A549 (cell line): ENCODE results near the gene BCL2L1. TPM values are rescaled to one million over a fixed set of nuclear protein-coding genes. Genes with fewer than 3 reads are reported as not detected.

Experiments
- BCL3 ChIP-seq: fragments of >200 bp; sonication (Bioruptor Twin); formaldehyde crosslinking; IDR thresholded peaks from 3 replicates; pipeline ENCODE4 v1.6.1; 2016
- CEBPB ChIP-seq, 2 experiments: fragments of >200 bp in 1 of 2; sonication (Bioruptor Twin) in 1 of 2; formaldehyde crosslinking in 1 of 2; IDR thresholded peaks; 2 replicates each; pipeline ENCODE4 v1.6.1; 2012 to 2016
- CHD2 ChIP-seq: fragments of 150-350 bp; IDR thresholded peaks from 2 replicates; pipeline ENCODE4 v1.6.1; 2014; ENCODE audit warnings: low read length; ENCODE audit not compliant: partially characterized antibody
- CTCF ChIP-seq: fragments of >200 bp; sonication (Bioruptor Twin); formaldehyde crosslinking; IDR thresholded peaks from 3 replicates; pipeline ENCODE4 v1.5.1; 2016
- E2F6 ChIP-seq: IDR thresholded peaks from 2 replicates; pipeline ENCODE4 v1.6.1; 2012; ENCODE audit warnings: low read depth, borderline replicate concordance
- EHMT2 ChIP-seq: fragments of 200-600 bp; sonication (generic); IDR thresholded peaks from 2 replicates; pipeline ENCODE4 v1.6.1; 2016; ENCODE audit warnings: antibody characterized with exemption, low read depth, mild to moderate bottlenecking, moderate library complexity
- EP300 ChIP-seq, 2 experiments: fragments of >200 bp; sonication (Bioruptor Twin); formaldehyde crosslinking; IDR thresholded peaks; 2 replicates in 1 of 2; 3 replicates in 1 of 2; pipeline ENCODE4 v1.6.1; 2016 to 2017
- ESRRA ChIP-seq: fragments of 150-350 bp; IDR thresholded peaks from 2 replicates; pipeline ENCODE4 v1.6.1; 2014; ENCODE audit warnings: mild to moderate bottlenecking, low read length, borderline replicate concordance
- FOSB ChIP-seq: fragments of 250-450 bp; sonication (Bioruptor Pico); IDR thresholded peaks from 2 replicates; pipeline ENCODE4 v1.5.0; 2020; ENCODE audit warnings: mild to moderate bottlenecking, moderate library complexity
- FOXS1 ChIP-seq: fragments of 250-450 bp; sonication (Bioruptor Pico); IDR thresholded peaks from 2 replicates; pipeline ENCODE4 v1.5.0; 2020; ENCODE audit warnings: mild to moderate bottlenecking, moderate library complexity
- HDAC2 ChIP-seq: fragments of 200-600 bp; sonication (generic); IDR thresholded peaks from 2 replicates; pipeline ENCODE4 v1.6.1; 2016
- HES2 ChIP-seq: fragments of >200 bp; sonication (Bioruptor Twin); formaldehyde crosslinking; IDR thresholded peaks from 2 replicates; pipeline ENCODE4 v1.6.1; 2016
- HEYL ChIP-seq: fragments of 250-450 bp; sonication (Bioruptor Pico); IDR thresholded peaks from 2 replicates; pipeline ENCODE4 v1.8.0; 2021; ENCODE audit warnings: mild to moderate bottlenecking, moderate library complexity
- HMGXB4 ChIP-seq: fragments of 250-450 bp; sonication (Bioruptor Pico); IDR thresholded peaks from 2 replicates; pipeline ENCODE4 v1.5.0; 2021; ENCODE audit warnings: mild to moderate bottlenecking, moderate library complexity, borderline replicate concordance
- HOXA7 ChIP-seq: fragments of 250-450 bp; sonication (Bioruptor Pico); IDR thresholded peaks from 2 replicates; pipeline ENCODE4 v1.5.0; 2020; ENCODE audit warnings: mild to moderate bottlenecking, moderate library complexity
- HOXB5 ChIP-seq: fragments of 250-450 bp; sonication (Bioruptor Pico); IDR thresholded peaks from 2 replicates; pipeline ENCODE4 v1.5.0; 2020; ENCODE audit warnings: mild to moderate bottlenecking, moderate library complexity
- JUN ChIP-seq, 2 experiments: fragments of >200 bp; sonication (Bioruptor Twin); formaldehyde crosslinking; IDR thresholded peaks; 2 replicates in 1 of 2; 3 replicates in 1 of 2; pipeline ENCODE4 v1.6.1; 2016 to 2017
- KDM1A ChIP-seq: fragments of 200-600 bp; sonication (generic); IDR thresholded peaks from 2 replicates; pipeline ENCODE4 v1.6.1; 2016; ENCODE audit warnings: low read depth, mild to moderate bottlenecking
- MYC ChIP-seq: IDR thresholded peaks from 2 replicates; pipeline ENCODE4 v1.6.1; 2012; ENCODE audit warnings: mild to moderate bottlenecking, inconsistent platforms, low read length, improper control_type of control experiment, borderline replicate concordance
- NPAS2 ChIP-seq: fragments of 250-450 bp; sonication (Bioruptor Pico); IDR thresholded peaks from 2 replicates; pipeline ENCODE4 v1.8.0; 2022; ENCODE audit warnings: mild to moderate bottlenecking, moderate library complexity, borderline replicate concordance
- POLR2AphosphoS2 ChIP-seq: conservative IDR thresholded peaks from 2 replicates; pipeline ENCODE4 v1.6.1; 2012; ENCODE audit warnings: low read length, improper control_type of control experiment, inconsistent platforms
- RARB ChIP-seq: fragments of 250-450 bp; sonication (Bioruptor Pico); IDR thresholded peaks from 2 replicates; pipeline ENCODE4 v1.8.0; 2021; ENCODE audit warnings: mild to moderate bottlenecking, moderate library complexity
- REST ChIP-seq: fragments of 200-600 bp; sonication (generic); IDR thresholded peaks from 2 replicates; pipeline ENCODE4 v1.6.1; 2016; ENCODE audit warnings: antibody characterized with exemption, mild to moderate bottlenecking, moderate library complexity
- RNF2 ChIP-seq: fragments of 200-600 bp; sonication (generic); IDR thresholded peaks from 2 replicates; pipeline ENCODE4 v1.6.1; 2016; ENCODE audit warnings: low read depth, mild to moderate bottlenecking, antibody characterized with exemption, moderate library complexity, borderline replicate concordance
- TP53 ChIP-seq: fragments of 250-450 bp; sonication (Bioruptor Pico); IDR thresholded peaks from 2 replicates; pipeline ENCODE4 v1.5.0; 2021; ENCODE audit warnings: mild to moderate bottlenecking, moderate library complexity
- ZC3H11A ChIP-seq: fragments of 450-650 bp; IDR thresholded peaks from 2 replicates; pipeline ENCODE4 v1.6.1; 2014; ENCODE audit warnings: antibody characterized with exemption, mild to moderate bottlenecking
- ZSCAN20 ChIP-seq: fragments of 250-450 bp; sonication (Bioruptor Pico); IDR thresholded peaks from 2 replicates; pipeline ENCODE4 v1.8.0; 2022; ENCODE audit warnings: mild to moderate bottlenecking, moderate library complexity
- polyA plus RNA-seq, 4 experiments: library from polyadenylated mRNA; depleted of rRNA in 3 of 4; stranded (reverse); fragments of >200 nt; fragmentation: RNase III in 1 of 4; extraction: RNeasy Plus Mini Kit Qiagen cat#74134 plus additional on column Dnase treatment in 1 of 4; gene quantifications; 2 replicates in 3 of 4; 3 replicates in 1 of 4; pipeline ENCODE4 v1.2.3, GENCODE V29; 2011 to 2017

BCL2L1 gene
- polyA plus RNA-seq, 2 of the 4 experiments (the other 2 are of a cell fraction) = 154 to 178 TPM

- TF ChIP-seq BCL3 (no peak), MYC (no peak), FOSB (CRISPR knock-in tag) (no peak), JUN (IDR thresholded peaks at IDR 0.05) (peak; percentile 94 to 96), HDAC2 (no peak), ZSCAN20 (CRISPR knock-in tag) (no peak), POLR2AphosphoS2 (no peak), RARB (CRISPR knock-in tag) (peak; percentile 88), KDM1A (no peak), HOXB5 (CRISPR knock-in tag) (no peak; the same call in 1 of the 2 replicates), CHD2 (no peak), HES2 (peak; percentile 56), RNF2 (no peak), ESRRA (peak; percentile 95), EHMT2 (no peak), HMGXB4 (CRISPR knock-in tag) (no peak), HEYL (CRISPR knock-in tag) (no peak), EP300 (IDR thresholded peaks at IDR 0.05) (peak; percentile 90 to 97; a peak in 4 of 5 replicates), NPAS2 (CRISPR knock-in tag) (no peak), FOXS1 (CRISPR knock-in tag) (no peak; the same call in 1 of the 2 replicates), ZC3H11A (no peak), CEBPB (IDR thresholded peaks at IDR 0.05) (peak; percentile 78 to 95), HOXA7 (CRISPR knock-in tag) (no peak), TP53 (no peak), REST (no peak), E2F6 (no peak), CTCF (no peak)
Measured at GRCh38 chr20:31695849-31696804, 26.5 kb downstream of the BCL2L1 start (continued).
